Measurements from ENCODE around the gene YIPF5. TPM values are rescaled to one million over a fixed set of nuclear protein-coding genes. Genes with fewer than 3 reads are reported as not detected.

Gene YIPF5
- total RNA-seq, 1 donor from 2014 or later: 45.0 TPM

DNA sequence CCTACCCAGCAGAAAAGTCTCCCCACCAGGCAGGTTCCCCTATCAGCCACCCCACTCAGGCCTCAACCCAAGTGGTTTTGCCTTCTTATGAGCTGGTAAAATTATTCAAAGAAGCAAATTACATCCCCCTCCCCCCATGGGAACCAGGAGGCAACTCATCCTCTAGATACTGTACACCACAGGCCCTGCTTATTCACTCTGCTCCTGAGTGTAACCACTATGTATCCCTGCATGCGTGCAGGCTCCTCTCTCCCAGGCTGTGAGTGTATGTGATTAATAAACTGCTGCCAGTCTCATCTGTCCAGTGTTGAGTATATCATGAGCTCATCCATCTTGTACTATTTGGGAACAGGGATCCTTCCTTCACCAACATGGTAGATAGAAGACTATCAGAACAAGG is 8.8 kb upstream of the YIPF5 start:
- DNase-seq (ENCODE audit: low spot score): no peak

DNA sequence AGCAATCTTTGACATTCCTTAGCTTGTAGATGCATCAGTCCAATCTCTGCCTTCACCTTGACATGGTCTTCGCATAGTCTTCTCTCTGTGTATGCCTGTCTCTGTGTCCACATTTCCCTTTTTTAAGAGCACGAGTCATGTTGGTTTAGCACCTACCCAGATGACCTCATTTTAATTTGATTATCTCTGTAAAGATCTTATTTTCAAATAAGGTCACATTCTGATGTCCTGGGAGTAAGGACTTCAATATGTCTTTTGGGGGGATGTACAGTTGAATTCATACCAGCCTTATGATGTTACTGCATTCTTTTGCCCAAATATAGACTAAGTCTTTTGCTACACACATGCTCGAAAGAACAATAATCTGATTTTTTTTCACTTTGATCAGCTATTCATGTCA is 7.1 kb upstream of the YIPF5 start:
- no peak for DNase-seq (ENCODE audit: low spot score)

DNA sequence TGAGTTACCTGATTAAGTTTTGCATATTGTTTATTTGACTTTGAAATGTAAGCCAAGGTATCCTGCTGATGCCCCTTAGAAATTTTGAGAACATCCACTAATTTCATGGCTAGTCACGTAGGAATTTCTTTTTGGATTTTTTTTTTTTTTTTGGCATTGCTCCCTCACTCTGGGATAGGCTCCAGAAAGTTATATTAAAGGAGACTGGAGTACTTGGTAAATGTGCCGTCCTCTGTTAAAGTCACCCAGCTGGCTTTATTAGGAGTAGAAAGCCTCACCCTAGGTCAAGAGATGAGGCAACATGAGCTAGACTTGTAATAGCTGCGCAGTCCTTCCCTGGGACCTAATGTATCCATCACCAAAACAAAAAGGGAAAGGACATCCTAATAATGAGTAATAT is 3.3 kb upstream of the YIPF5 start:
- no peak for DNase-seq (ENCODE audit: low spot score)

DNA sequence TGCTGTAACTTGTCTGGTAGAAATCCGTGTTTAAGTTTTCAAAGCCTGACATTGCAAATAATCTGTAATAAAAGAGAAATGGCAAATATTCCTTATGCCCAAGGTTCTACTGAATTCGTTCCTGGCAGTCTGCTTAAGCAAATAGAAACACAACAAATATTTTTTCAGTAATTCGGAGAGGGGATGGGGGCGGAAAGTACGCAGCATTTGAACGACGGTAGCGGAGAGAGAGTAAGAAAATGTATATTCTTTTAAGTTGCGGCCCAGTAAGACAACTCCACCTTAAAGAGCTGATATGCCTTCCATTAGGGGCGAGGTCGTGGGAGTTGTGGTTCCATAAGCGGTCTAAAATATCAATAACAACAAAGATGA is 569 bp downstream of the YIPF5 start:
- no peak for DNase-seq (ENCODE audit: low spot score)

DNA sequence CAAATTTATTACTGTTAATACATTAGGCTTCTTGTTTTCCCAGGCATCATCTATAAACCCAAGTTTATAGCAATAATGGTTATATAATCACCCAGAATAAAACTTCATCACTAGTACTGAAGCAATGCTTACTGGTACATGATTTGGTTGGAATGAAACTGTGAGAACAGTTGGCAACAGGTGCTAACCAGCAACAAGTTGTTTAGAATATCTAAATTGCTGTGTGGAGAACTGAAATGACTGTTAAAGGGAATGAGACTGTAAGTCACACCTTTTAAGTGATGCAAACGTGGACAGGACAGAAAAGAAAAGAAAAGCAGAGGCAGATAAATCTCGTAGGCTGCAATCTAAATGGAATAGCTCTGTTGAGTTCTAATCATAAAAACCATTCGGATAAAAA is 2.5 kb downstream of the YIPF5 start:
- DNase-seq (ENCODE audit: low spot score): no peak

DNA sequence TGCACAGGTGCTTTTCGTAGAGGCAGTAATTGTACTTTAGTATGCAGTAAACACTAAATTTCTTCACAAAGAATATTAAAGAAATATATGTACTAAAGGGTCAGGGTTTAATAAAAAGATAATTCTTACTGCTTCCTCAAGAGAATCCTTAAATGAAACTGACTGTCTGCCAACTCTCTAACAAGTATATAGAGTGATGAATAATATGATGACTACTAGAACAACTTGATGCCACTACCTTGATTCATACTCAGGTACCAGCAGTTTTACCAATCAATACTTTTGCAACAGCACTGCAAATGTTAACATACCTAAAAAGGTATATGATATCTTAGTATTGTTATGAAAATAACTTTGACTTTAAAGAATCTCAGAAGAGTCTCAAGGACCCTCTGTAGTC is 3.8 kb downstream of the YIPF5 start:
- DNase-seq (ENCODE audit: low spot score): no peak

DNA sequence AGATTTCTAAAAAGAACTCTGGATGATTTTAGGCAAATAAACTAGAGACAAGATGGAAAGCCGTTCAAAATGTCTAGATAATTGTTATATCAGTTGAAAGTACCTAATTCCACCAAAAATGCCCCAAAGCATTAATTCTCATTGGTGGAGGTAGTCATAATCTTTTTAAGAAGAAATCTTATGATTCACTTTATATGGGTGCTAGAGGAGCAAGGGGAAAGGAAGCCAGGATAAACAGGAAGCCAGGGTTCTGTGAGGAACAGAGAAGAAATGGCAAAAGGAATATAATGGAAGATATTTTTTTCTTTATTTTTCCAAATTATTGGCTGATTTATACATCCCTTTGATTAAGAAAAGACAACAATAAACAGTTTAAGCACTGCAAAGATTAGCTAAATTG is 7.8 kb downstream of the YIPF5 start:
- no peak for DNase-seq (ENCODE audit: low spot score)

DNA sequence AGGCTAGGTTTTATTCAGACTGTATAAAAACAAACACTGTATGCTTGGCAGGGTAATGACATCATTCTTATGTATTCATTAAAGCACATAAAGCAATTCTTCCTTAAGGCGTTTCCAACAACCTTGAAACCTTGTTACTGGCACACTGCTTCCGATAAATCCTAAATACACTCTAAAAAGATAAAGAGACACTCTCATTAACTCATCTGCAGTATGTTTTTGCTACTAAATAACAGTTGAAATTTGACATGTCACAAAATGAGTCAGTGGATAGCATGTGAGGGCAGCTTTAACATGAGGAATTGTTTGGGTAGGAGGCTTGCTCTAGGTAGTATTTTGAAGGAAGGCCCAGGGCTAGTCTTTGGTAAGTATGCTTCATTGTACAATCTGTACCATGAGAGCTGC is 13.7 kb downstream of the YIPF5 start:
- DNase-seq (ENCODE audit: low spot score): no peak

DNA sequence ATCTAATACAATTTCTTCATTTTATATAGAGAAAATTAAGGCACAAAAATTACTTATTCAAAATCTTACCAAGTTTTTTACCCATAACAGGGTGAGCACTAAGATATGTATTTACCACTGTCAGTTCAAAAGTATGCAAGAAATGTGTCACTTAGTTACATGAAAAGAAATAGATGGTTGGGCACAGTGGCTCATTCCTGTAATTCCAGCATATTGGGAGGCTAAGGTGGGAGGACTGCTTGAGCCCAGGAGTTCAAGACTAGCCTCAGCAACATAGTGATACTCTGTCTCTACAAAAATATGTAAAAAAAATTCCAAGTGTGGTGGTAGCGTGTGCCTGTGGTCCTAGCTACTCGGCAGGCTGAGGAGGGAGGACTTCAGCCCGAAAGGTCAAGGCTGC is 19.4 kb downstream of the YIPF5 start:
- DNase-seq (ENCODE audit: low spot score): no peak

DNA sequence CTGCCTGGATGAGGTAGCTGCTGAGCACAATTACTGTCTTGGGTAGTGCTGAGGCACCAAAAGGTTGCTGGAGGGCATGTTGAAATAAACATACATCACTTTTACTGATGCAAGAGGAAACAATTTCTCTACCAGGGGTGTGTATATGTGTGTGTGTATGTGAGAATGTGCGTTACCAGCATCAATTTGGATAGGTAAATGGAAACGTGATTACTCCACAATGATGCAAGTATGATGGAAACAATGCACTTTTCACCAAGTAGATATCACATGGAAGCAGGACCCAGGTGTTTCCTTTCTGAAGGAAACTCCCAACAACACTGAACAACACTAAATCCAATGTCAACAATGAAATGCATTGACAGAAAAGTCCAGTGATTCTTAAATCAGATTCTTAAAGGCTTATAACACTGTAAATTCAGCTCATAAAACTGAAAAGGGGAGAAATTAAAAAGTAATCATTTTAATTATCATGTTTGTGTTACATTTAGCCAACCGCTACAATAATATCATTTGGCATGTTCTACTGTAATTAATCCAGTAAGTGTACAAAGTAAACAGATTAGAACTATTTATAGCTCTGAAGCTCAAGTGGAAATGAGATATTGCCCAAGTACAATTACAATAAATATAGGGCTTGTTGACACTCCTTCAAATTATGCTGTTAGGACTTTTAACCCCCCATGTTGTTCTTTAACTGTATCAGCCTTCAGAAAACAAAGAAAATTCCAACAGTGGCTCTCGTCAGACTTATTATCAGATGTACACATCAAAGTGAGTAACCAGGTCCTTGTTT is 25.3 kb downstream of the YIPF5 start:
- DNase-seq (ENCODE audit: low spot score): no peak

DNA sequence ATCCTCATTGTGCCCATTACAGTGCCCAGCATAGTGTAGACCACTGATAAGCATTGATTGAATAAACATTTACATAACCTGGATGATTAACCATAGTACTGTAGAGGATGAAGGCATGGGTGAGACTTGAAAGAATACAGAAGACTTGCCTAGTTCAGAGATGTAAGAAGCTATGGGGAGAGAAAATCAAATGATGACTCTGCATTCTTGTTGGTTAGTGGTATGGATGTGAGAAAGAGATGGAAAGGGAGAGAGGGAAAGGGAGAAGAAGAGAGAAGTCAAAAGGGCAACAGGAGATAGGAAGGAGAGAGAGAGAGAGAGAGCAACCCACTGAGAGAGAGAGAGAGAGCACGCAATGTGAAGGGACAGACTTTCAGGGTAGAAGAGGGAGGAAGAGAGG is 26.8 kb downstream of the YIPF5 start:
- DNase-seq (ENCODE audit: low spot score): no peak

DNA sequence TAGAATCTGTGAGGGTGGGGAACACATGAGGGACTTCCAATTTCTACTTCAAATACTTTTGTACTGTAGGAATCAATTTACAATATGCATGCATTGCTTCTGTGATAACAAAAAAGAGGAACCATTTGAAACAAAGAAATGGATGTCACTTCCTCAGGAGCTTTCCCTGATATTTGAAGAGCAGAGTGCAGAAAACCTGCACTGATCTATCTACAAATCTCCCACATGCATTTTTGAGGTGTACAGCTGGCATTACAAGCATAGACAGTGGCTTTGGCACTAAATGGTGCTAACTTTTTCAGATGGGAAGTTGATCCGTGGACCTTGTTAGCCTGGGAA is 27.7 kb downstream of the YIPF5 start:
- no peak for DNase-seq (ENCODE audit: low spot score)

DNA sequence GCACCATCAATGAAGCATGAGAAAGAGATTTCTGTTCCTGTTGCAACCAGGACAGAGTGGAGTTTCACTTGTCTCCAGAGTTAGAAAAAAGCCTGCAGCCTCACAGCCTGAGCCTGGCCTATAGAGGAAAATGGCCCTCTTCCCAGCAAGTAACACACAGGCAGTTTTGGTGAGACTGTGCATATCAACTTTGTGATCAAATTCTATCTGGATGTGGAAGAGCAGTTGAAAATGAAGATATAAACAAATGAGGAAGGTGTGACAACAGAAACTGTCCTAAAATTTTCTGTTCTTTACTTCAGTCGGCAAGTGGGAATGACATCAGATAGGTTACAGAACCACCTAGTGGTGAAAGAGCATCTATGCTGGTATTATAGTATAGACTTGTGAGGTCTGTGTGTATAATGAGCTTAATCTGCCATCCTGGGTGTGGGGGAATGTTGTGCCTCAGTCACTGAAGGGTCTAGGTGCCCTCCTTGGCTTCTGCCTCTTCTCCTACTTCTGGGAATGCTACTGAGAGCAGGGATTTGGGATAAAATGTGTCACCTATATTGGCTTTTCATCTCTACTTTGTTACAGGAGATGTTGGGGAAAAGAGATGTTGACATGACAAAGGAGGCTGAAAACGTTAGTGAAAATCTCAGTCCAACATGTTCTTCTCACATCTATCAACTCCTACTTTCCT is 28.2 kb downstream of the YIPF5 start:
- DNase-seq (ENCODE audit: low spot score): no peak

DNA sequence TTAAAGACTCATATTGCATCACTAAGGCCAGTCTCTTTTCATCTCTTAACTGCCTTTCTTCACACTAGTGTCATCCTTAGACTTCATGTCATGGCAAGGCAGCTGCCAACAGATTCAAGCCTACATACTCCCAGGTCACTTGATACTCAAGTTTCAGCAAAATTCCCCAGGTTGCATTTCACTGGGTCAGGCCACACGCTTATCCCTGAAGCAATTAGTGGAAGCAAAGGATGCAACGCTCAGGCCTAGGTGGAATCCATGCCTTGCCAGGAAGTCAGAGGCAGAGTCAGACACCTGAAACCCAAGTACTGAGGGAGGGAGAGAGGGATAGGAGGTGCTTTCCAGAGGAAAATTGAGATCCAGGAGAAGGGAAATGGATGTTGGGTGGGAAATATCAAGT is 28.9 kb downstream of the YIPF5 start:
- DNase-seq (ENCODE audit: low spot score): no peak

DNA sequence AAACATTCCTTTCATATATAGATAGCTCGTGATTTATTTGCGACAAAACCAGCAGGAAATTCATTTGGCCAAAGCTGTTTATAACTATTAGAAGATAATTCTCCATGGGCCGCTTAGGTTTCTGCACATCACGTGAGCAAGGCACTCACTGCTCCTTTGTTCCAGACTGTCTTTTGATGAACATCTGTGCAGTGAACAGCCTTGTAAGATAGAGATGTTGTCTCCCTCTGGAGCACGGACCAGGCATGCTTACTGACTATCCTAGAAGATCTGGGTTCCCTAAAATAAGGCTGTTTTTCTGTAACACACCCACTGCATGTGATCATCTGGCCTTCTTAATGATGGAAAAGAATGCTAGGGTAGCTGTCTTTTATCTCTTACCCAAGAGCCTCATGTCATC is 30.9 kb downstream of the YIPF5 start:
- no peak for DNase-seq (ENCODE audit: low spot score)

DNA sequence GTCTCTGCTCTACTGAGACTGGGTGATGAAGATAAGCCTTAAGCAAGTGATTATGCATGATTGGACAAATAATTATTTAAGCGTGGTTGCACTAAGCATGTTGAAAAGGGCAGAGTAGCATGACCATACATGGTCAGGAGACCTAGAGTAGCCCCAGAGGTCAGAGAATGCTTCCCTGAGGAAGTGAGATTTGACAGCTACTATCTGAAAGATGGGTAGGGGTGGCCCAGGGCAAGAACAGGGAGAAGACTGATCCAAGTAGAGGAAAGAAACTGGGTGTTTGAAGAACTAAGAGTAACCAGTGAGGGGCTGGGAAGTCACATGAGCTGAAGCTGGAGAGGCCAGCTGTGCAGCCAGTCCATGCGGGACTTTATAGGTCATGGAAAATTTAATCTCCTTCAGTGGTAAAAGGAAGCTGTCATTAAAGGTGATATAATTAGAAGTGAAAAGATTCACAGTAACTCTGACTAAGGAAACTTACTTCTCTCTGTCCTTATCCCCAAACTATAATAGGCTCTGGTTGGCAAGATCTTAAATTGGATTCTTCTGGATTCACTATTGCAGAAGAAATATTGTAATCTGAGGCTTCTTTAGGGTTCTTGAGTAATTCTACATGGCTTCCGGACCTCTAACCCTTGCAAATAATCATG is 35.2 kb downstream of the YIPF5 start:
- no peak for DNase-seq (ENCODE audit: low spot score)

DNA sequence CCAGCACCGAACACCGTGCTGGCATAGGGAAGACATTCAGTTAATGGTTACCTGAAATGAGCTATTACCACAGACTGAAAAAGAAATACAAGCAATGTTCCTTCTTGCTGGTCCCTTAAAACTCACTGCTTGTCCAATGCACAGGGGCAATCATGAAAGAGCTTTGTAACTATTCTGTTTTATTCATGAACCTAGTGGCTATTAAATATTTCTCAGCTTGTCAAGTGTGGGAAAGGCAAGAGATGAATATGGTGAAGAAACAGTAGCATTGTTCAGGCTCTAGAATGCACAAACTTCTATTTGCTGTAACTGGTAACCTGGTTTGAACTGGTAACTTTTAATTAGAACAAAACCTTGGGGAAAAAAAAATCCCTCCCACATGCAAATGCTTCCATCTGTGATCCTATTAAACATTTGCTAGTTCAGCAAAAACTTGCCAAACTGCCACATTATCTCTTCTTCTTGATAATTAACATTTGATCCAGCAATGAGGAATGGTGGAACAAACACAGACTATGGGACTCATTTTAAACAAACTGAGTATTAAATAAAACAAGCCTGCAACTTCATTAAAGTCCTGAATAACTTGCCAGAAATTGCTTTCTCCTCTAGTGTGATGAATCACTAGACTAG is 36.1 kb downstream of the YIPF5 start:
- DNase-seq (ENCODE audit: low spot score): no peak

DNA sequence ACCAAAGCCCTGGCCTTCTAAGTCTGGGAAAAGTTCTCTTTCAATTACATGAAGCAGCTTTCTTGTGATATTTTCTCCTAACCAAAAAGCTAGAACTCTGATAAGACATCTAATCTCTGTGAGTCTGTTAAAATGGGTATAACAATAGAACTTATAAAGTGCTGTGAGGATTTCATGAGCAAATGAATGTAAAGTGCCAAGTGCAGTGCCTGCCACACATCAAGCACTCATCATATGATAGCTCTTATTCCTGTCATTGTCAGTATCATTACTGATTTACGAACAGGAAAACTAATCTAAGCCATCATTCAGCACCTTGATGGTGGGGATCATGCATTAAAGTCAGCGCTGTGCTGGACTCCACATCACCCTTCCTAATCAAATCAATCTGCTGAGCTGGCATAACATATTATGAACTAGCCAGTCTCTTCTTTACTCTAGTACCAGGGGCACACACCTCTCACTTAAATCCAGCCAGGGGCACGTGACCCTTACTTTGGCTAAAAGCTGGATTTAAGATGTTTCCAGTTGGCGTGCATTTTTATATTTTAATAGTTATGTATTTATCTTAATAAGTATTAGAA is 37.3 kb downstream of the YIPF5 start:
- no peak for DNase-seq (ENCODE audit: low spot score)

DNA sequence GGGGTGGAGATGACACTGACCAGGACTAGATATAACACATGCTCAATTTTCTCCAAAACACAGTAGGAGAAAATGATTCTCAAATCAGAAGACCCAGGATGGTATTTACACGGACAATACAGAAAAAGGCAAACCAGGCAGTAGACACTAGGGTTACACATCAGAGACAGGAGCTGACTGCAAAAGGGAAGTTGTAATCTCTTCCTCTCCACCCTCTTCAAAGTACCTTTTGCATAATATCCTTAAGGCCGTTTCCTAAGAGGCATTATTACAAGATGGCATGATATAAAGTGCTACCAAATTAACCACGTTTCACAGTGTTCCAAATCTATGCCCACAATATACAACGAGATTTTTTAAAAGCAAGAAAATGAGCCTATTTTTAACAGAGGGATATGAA is 39.2 kb downstream of the YIPF5 start:
- no peak for DNase-seq (ENCODE audit: low spot score)

DNA sequence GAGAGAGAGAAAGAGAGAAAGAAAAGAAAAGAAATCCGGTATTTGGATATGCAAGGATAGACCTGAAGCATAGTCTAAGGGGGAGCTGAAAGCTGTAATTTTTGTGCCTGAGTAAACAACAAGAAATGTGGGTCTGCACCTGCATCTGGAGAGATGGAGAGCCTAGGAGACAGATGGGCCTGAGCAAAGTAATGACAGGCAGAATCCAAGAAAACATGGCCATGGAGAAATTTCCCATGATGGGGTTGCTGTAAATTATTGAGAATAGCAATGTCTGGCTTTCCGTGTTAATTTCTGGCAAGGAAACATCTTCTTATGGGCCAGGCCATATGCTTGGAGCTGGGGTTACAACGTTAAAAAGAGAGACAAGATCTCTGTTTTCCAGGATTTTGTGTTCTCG is 40.2 kb downstream of the YIPF5 start:
- no peak for DNase-seq (ENCODE audit: low spot score)

DNA sequence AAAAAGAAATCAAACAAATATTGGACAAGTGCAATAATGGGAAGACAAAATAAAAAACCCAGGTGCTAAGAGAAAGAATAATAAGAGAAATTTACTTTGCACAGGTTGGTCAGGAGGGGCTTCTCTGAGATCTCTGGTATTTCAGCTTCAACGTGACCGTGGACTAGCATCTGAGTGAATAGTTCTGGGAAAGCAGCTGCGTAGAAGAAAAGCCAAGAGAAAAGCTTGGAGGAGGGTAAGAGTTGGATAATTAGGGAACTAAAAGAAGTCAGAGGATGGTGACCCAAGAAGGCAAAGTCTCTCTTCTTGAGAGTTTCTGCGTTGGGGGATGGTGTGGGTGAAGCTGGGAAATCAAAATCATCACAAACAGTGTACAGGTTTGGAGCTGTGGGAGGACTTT is 41.6 kb downstream of the YIPF5 start:
- no peak for DNase-seq (ENCODE audit: low spot score)

DNA sequence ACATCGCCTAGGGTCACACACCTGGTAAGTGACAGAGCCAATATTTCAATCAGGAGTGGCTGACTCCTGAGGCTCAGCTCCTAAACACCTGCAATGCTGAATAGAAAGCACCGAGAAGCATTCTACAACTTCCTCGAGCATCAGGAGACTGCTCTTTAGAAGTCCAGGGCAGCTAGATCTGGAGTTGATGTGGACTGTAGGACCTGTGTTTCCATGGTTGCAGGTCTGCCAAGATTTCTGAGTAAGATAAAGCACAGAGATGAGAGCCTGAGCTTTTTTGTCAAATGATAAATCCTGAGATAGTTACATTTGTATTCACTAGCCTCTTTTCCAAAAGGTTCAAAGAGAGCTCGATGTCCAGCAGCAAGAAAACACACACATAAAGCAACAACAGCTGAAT is 43.8 kb downstream of the YIPF5 start:
- DNase-seq (ENCODE audit: low spot score): no peak
